Left kidney (tissue), 2 donors: ENCODE measurements around the gene LRIT2. TPM values are rescaled to one million over a fixed set of nuclear protein-coding genes. Genes with fewer than 3 reads are reported as not detected.
"Not testable (repeated sequence)": the region's sequence is repeated elsewhere in the genome, so short reads cannot be mapped to it uniquely, and the experiment has no call there.

ENCODE experiments used
- DNase-seq: peaks from one replicate; pipeline ENCODE4 v3.0.0-alpha.2; 2013
- polyA plus RNA-seq: library from polyadenylated mRNA; unstranded; fragments of 120-200 nt; gene quantifications from one replicate; pipeline ENCODE4 v1.2.1, GENCODE V29; 2013; ENCODE audit not compliant: insufficient read length

Gene LRIT2
- polyA plus RNA-seq, 1 donor: not detected

GRCh38 chr10:84184517-84184916 lies 40.8 kb downstream of the LRIT2 start:
- DNase-seq: no peak

- DNase-seq: no peak
Observed at GRCh38 chr10:84181631-84182030, 43.7 kb downstream of the LRIT2 start.

- DNase-seq: not testable (repeated sequence)
Observed at GRCh38 chr10:84180386-84180785, 45.0 kb downstream of the LRIT2 start.

GRCh38 chr10:84179059-84179710 lies 46.2 kb downstream of the LRIT2 start:
- no peak for DNase-seq

- DNase-seq: no peak
Observed at GRCh38 chr10:84178160-84178609, 47.2 kb downstream of the LRIT2 start.

- DNase-seq: no peak
Observed at GRCh38 chr10:84177541-84178141, 47.7 kb downstream of the LRIT2 start.

- DNase-seq: no peak
Observed at GRCh38 chr10:84176836-84177474, 48.4 kb downstream of the LRIT2 start.

- DNase-seq: no peak
Observed at GRCh38 chr10:84176351-84176750, 49.0 kb downstream of the LRIT2 start.

- DNase-seq: no peak
Observed at GRCh38 chr10:84175436-84175835, 49.9 kb downstream of the LRIT2 start.

GRCh38 chr10:84173501-84173929 lies 51.8 kb downstream of the LRIT2 start, which contains the start of gene GPR15LG:
Gene GPR15LG (plus strand): TSS chr10:84173801. CDS start chr10:84173852, 51 bp downstream.
- DNase-seq: no peak

- DNase-seq: no peak
Observed at GRCh38 chr10:84172467-84173356, 52.6 kb downstream of the LRIT2 start.

GRCh38 chr10:84171700-84172466 lies 53.5 kb downstream of the LRIT2 start:
- DNase-seq: not testable (repeated sequence)

- DNase-seq: not testable (repeated sequence)
Observed at GRCh38 chr10:84171237-84171636, 54.1 kb downstream of the LRIT2 start.

Other genes starting within 250 kb of the LRIT2 start
- 176 TPM for gene GHITM, start 86.0 kb downstream of the LRIT2 start, polyA plus RNA-seq
- gene GPR15LG, start 51.7 kb downstream of the LRIT2 start, polyA plus RNA-seq: 0.52 TPM
- 1.0 TPM for gene CDHR1, start 31.0 kb downstream of the LRIT2 start, polyA plus RNA-seq
- gene LRIT1, start 16.0 kb upstream of the LRIT2 start, polyA plus RNA-seq: not detected
- not detected for gene RGR, start 19.5 kb upstream of the LRIT2 start, polyA plus RNA-seq
- gene CCSER2, start 103.0 kb upstream of the LRIT2 start, polyA plus RNA-seq: 31.4 TPM